ENCODE data around the gene PCDH15.

Gene PCDH15

GRCh38 chr10:53839440-53840039, 961.5 kb downstream of the PCDH15 start:
- no peak for DNase-seq

GRCh38 chr10:53836638-53837037, 964.4 kb downstream of the PCDH15 start:
- no peak for DNase-seq

GRCh38 chr10:53833908-53834307, 967.1 kb downstream of the PCDH15 start:
- no peak for DNase-seq

GRCh38 chr10:53827261-53827660, 973.8 kb downstream of the PCDH15 start:
- no peak for DNase-seq

GRCh38 chr10:53808677-53809372, 992.2 kb downstream of the PCDH15 start:
- DNase-seq = no peak

DNA sequence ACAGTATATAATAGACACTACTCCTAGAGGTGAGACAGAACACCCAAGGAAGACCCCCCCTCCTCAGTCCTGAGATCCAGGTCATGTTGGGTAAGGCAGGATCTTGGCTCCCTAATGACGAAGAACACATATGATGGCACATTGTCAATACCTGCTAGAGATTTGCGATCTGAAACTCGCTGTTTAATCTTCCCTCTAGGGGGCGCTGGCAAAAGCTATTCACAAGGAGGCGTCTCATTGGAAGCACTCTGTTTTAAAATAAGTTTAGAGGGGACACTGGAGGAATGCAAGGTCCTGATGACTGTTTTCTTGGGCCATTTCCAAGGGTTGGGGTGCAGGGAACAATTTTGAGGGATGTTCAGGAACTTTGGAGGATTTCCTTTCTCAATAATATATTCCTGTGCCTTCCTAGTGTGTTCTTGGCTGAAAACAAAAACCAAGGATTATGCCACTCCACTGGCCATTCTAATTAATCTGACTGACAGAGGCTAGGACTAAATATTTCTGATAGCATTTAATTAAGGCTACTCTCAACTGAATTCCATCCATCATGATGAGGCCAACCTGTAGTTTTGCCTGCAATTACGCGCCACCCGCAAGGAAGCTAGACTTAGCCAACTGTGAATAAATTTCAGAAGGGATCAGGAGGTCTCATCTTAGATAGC, 1014.7 kb downstream of the PCDH15 start:
- no peak for DNase-seq

DNA sequence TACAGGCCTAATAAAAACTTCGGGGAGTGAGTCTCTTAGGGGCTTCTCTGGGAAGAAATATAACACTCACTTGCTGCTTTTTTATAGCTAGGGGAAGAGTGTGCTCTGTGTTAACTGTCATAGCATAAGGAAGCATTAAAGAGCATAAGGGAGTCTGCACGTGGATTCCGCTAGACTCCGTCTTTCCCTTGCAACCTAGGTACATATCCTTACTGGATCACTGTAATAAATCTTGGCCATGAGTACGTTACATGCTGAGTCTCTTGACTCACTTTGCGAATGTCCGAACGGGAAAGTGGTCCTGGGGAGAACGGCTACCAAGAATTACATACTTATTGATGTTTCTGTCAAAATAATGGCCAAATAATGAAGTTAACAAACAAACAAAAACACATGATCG, 1029.3 kb downstream of the PCDH15 start:
- DNase-seq = no peak

GRCh38 chr10:53770903-53771302, 1030.1 kb downstream of the PCDH15 start:
- DNase-seq = no peak

DNA sequence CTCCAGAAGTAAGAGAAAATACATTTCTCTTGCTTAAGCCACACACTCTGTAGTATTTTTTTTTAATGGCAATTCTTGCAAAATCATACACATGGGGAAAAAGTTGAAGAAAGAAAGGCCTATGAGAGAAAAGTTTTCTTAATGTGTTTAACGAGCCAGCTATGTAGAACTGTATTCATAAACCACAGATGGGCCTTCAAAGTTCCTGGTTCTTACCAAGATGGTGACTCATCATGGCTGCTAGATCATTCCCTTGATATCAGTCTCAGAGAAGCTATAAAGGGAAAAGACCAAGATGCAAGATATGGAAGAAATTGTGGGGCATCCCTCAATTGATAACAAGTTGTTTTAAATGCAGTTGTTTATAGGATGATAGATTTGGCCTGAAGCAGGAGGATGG, 1035.7 kb downstream of the PCDH15 start:
- no peak for DNase-seq

GRCh38 chr10:53754596-53755250, 1046.3 kb downstream of the PCDH15 start:
- DNase-seq = no peak
